HFF-Myc (cell line): Measurements from ENCODE around the gene LINC00237.

Source experiments
- DNase-seq: peaks from one replicate; pipeline ENCODE4 v3.0.0-alpha.2; 2011; ENCODE audit warnings: low read depth; ENCODE audit errors: extremely low read depth
- H3K4me3 ChIP-seq: replicated peaks from 2 replicates; pipeline ENCODE4 v1.5.1; 2011; ENCODE audit warnings: low read depth, mild to moderate bottlenecking, control low read depth, low read length
- CTCF ChIP-seq: IDR thresholded peaks from 2 replicates; pipeline ENCODE4 v1.5.1; 2012; ENCODE audit warnings: mild to moderate bottlenecking, low read depth, low read length, control low read depth; ENCODE audit errors: missing control alignments

Gene LINC00237

GRCh38 chr20:21104466-21104761, 1.7 kb downstream of the LINC00237 start:
- no peak overlapping the region for H3K4me3 ChIP-seq
- no peak for TF ChIP-seq CTCF

GRCh38 chr20:21103582-21104465, 2.3 kb downstream of the LINC00237 start:
- DNase-seq = no peak
- TF ChIP-seq CTCF = no peak
- no peak overlapping the region for H3K4me3 ChIP-seq

More at GRCh38 chr20:21104466-21104761, 1.7 kb downstream of the LINC00237 start:
- no peak for DNase-seq

- no peak for TF ChIP-seq CTCF
- DNase-seq = no peak
- H3K4me3 ChIP-seq = no peak overlapping the region
These were observed 3.4 kb downstream of the LINC00237 start for GRCh38 chr20:21102603-21103311.

- H3K4me3 ChIP-seq = no peak overlapping the region
- DNase-seq = no peak
- TF ChIP-seq CTCF = no peak
These were observed 4.1 kb downstream of the LINC00237 start for GRCh38 chr20:21101932-21102575.

- DNase-seq = no peak
- H3K4me3 ChIP-seq = no peak overlapping the region
- no peak for TF ChIP-seq CTCF
These were observed 4.7 kb downstream of the LINC00237 start for GRCh38 chr20:21101453-21101931.

GRCh38 chr20:21100578-21101452, 5.3 kb downstream of the LINC00237 start:
- TF ChIP-seq CTCF = no peak
- no peak for DNase-seq

More at GRCh38 chr20:21100578-21101452, 5.3 kb downstream of the LINC00237 start:
- no peak overlapping the region for H3K4me3 ChIP-seq
